Endothelial cell of umbilical vein (primary cell): ENCODE data around the gene FYB1. TPM values are rescaled to one million over a fixed set of nuclear protein-coding genes. Genes with fewer than 3 reads are reported as not detected.
A peak's percentile ranks its signal among the peaks of the same experiment; 100 is the strongest.

Experiments used
- BruUV-seq: library from RNA; stranded (reverse); fragments of 400-500 nt; replicated peaks from 2 replicates; lab custom pipeline; 2021; lab: Mats Ljungman, UMichigan
- CTCF ChIA-PET: fragments of 300-600, 350-600 bp; sonication (Branson Sonifier 250); formaldehyde crosslinking; loops from one replicate; lab custom pipeline; 2021; ENCODE audit warnings: antibody characterized with exemption, inconsistent platforms; lab: Charles Lee
- POLR2A ChIA-PET: fragments of 300-600, 350-600 bp; sonication (Branson Sonifier 250); formaldehyde crosslinking; loops from one replicate; lab custom pipeline; 2021; ENCODE audit warnings: antibody characterized with exemption, inconsistent platforms; lab: Charles Lee
- DNase-seq: peaks from one replicate; pipeline ENCODE4 v3.0.0-alpha.2; 2011; ENCODE audit warnings: low read depth, low spot score
- FAIRE-seq: peaks from 2 replicates; lab custom pipeline; 2011; peaks lifted over from hg19 to GRCh38; lab: Jason Lieb, UNC
- H2AFZ ChIP-seq: 2 replicates; pipeline ENCODE4 v1.6.0; 2012; ENCODE audit warnings: low read depth, low read length, control low read depth, inconsistent platforms
- H3K27ac ChIP-seq: 2 replicates; pipeline ENCODE4 v1.5.1; 2011; ENCODE audit warnings: low read depth, mild to moderate bottlenecking, control low read depth, low read length, moderate library complexity; ENCODE audit not compliant: insufficient read depth
- H3K27me3 ChIP-seq, 2 experiments: 2 replicates each; pipeline versions ENCODE4 v1.6.0 to v1.6.1; 2011; ENCODE audit warnings: low read length in 2 of 2, mixed read lengths in 1 of 2; ENCODE audit not compliant: control insufficient read depth in 2 of 2, insufficient read depth in 2 of 2
- H3K36me3 ChIP-seq, 2 experiments: 2 replicates in 1 of 2; 3 replicates in 1 of 2; pipeline ENCODE4 v1.5.1; 2011; ENCODE audit warnings: low read length in 2 of 2, mild to moderate bottlenecking in 1 of 2, moderate library complexity in 1 of 2; ENCODE audit not compliant: control insufficient read depth in 2 of 2, insufficient read depth in 2 of 2; ENCODE audit errors: extremely low read depth in 1 of 2
- H3K4me1 ChIP-seq: 3 replicates; pipeline ENCODE4 v1.5.1; 2011; ENCODE audit warnings: mild to moderate bottlenecking, low read length; ENCODE audit not compliant: control insufficient read depth, insufficient read depth; ENCODE audit errors: extremely low read depth
- H3K4me2 ChIP-seq: 2 replicates; pipeline ENCODE4 v1.6.1; 2011; ENCODE audit warnings: low read length, control low read depth, mixed read lengths; ENCODE audit not compliant: insufficient read depth
- H3K4me3 ChIP-seq, 3 experiments: fragments of 200-600 bp in 1 of 3; sonication (generic), shearing (Covaris generic) in 1 of 3; replicated peaks in 1 of 3; 2 replicates each; pipeline ENCODE4 v1.5.1; 2011 to 2016; ENCODE audit warnings: control low read depth in 3 of 3, low read length in 3 of 3, mild to moderate bottlenecking in 2 of 3, inconsistent platforms in 1 of 3, low read depth in 1 of 3, moderate library complexity in 1 of 3; ENCODE audit not compliant: insufficient read depth in 1 of 3
- H3K79me2 ChIP-seq: 2 replicates; pipeline ENCODE4 v1.6.0; 2012; ENCODE audit warnings: low read length, inconsistent platforms; ENCODE audit not compliant: control insufficient read depth, insufficient read depth
- H3K9ac ChIP-seq: replicated peaks from 2 replicates; pipeline ENCODE3; 2011; ENCODE audit warnings: low read length, control low read depth; ENCODE audit not compliant: insufficient read depth; ENCODE audit errors: extremely low read depth
- H3K9me1 ChIP-seq: replicated peaks from 3 replicates; pipeline ENCODE4 v1.6.0; 2011; ENCODE audit warnings: mild to moderate bottlenecking, low read length; ENCODE audit not compliant: control insufficient read depth, insufficient read depth; ENCODE audit errors: extremely low read depth
- H3K9me3 ChIP-seq: replicated peaks from 2 replicates; pipeline ENCODE4 v1.5.1; 2012; ENCODE audit warnings: low read length, inconsistent platforms; ENCODE audit not compliant: control insufficient read depth, insufficient read depth
- H4K20me1 ChIP-seq: replicated peaks from 2 replicates; pipeline ENCODE3; 2011; ENCODE audit warnings: mild to moderate bottlenecking, low read length; ENCODE audit not compliant: control insufficient read depth, insufficient read depth; ENCODE audit errors: extremely low read depth
- CTCF ChIP-seq, 2 donors: IDR thresholded peaks; 1 replicate in 1 of 2; 2 replicates in 1 of 2; pipeline ENCODE4 v1.5.1; 2011; ENCODE audit warnings: low read length in 2 of 2, mild to moderate bottlenecking in 2 of 2, moderate library complexity in 2 of 2, control low read depth in 1 of 2, inconsistent platforms in 1 of 2, low read depth in 1 of 2; ENCODE audit not compliant: insufficient read depth in 1 of 2; ENCODE audit errors: extremely low read depth in 1 of 2
- EZH2 ChIP-seq: IDR thresholded peaks from 2 replicates; pipeline ENCODE4 v1.6.1; 2012; ENCODE audit warnings: borderline replicate concordance, low read depth, mild to moderate bottlenecking, moderate library complexity, low read length, inconsistent platforms; ENCODE audit not compliant: severe bottlenecking
- FOS ChIP-seq: IDR thresholded peaks from 2 replicates; pipeline ENCODE4 v1.6.1; 2011; ENCODE audit warnings: mild to moderate bottlenecking, low read length, moderate library complexity, borderline replicate concordance; ENCODE audit not compliant: insufficient read depth
- GATA2 ChIP-seq: IDR thresholded peaks from 2 replicates; pipeline ENCODE4 v1.7.0; 2011; ENCODE audit warnings: low read depth, mild to moderate bottlenecking, moderate library complexity, mixed read lengths, low read length; ENCODE audit not compliant: insufficient read length, insufficient read depth
- POLR2A ChIP-seq: IDR thresholded peaks from 2 replicates; pipeline ENCODE4 v1.6.1; 2012; ENCODE audit warnings: low read depth, mild to moderate bottlenecking, control low read depth, low read length
- dilution Hi-C: fragments of 300-500 bp; cut with MboI; formaldehyde crosslinking; loops from one replicate; pipeline ENCODE4 v1.15.0; 2019; ENCODE audit warnings: low sequenced_read_pairs; ENCODE audit not compliant: extremely low pct_ligation_motif_present
- intact Hi-C: fragments of 100-400 bp; cut with micrococcal nuclease; formaldehyde crosslinking; loops from one replicate; pipeline ENCODE4 v1.10.0; 2022
- polyA plus RNA-seq, 4 experiments: library from polyadenylated mRNA; depleted of rRNA in 3 of 4; stranded (reverse) in 3 of 4; unstranded in 1 of 4; fragments of >200 nt; gene quantifications; 2 replicates each; pipeline versions ENCODE4 v1.2.1 to v1.2.3, GENCODE V29; 2011 to 2012; ENCODE audit warnings: missing spikeins in 1 of 4
- total RNA-seq: library from RNA; stranded (reverse); gene quantifications from 2 replicates; pipeline ENCODE4 v1.2.3, GENCODE V29; 2021

The FYB1 gene
- total and polyA plus RNA-seq, 2 donors (not counting 3 experiments of a cell fraction or from before 2014, with no cell fraction given): 0.44 TPM; not detected in 1

GRCh38 chr5:39104221-39104620 lies 115.1 kb downstream of the FYB1 start:
- no peaks in the 10 kb centered on the region for H4K20me1 ChIP-seq
- no peak for DNase-seq
- no peak overlapping the region for H3K27ac ChIP-seq
- H3K27me3 ChIP-seq: no peaks in the 10 kb centered on the region
- dilution Hi-C loops (no loop called here), intact Hi-C loops (no loop called here)
- no TSS peak for BruUV-seq
- no peak for TF ChIP-seq POLR2A
- H3K9me1 ChIP-seq: no peaks in the 10 kb centered on the region
- FAIRE-seq: no peak
- ChIA-PET POLR2A (no interaction called here), CTCF (interaction anchor here (1.5 to 2.6 kb wide), 2 partner anchors 8 to 24 kb away, joined by 8 to 14 read pairs; no protein-coding TSS in a partner anchor)
- no peaks in the 10 kb centered on the region for H3K79me2 ChIP-seq
- H3K4me1 ChIP-seq: peaks cover 20% of the 10 kb centered on the region
- H3K9me3 ChIP-seq: no peaks in the 10 kb centered on the region
- H3K9ac ChIP-seq: no peak overlapping the region
- H3K4me2 ChIP-seq: no peak overlapping the region
- H2AFZ ChIP-seq: no peak overlapping the region
- H3K4me3 ChIP-seq: no peak overlapping the region
- H3K36me3 ChIP-seq: no peaks in the 10 kb centered on the region

GRCh38 chr5:39102684-39103155 lies 116.6 kb downstream of the FYB1 start:
- no TSS peak for BruUV-seq
- intact Hi-C loops: no loop called here
- no peak for DNase-seq
- Histone ChIP-seq H3K4me2 (peak overlapping the region; percentile 17), H3K27ac (peak overlapping the region; percentile 60), H3K9me1 (no peaks in the 10 kb centered on the region), H3K9ac (no peak overlapping the region), H3K27me3 (no peaks in the 10 kb centered on the region), H3K4me3 (no peak overlapping the region), H3K79me2 (no peaks in the 10 kb centered on the region), H3K9me3 (no peaks in the 10 kb centered on the region), H3K36me3 (no peaks in the 10 kb centered on the region), H2AFZ (peak overlapping the region; percentile 88), H4K20me1 (no peaks in the 10 kb centered on the region), H3K4me1 (peaks cover 20% of the 10 kb centered on the region)
- CTCF ChIA-PET: interaction anchor here (0.9 to 1.2 kb wide), 2 partner anchors 18 to 22 kb away, joined by 3 read pairs; no protein-coding TSS in a partner anchor
- POLR2A ChIA-PET: no interaction called here
- dilution Hi-C loops: no loop called here
- TF ChIP-seq CTCF (IDR thresholded peaks at IDR 0.05; ENCODE audit: extremely low read depth in 1 of 2, insufficient read depth in 1 of 2, low read depth in 1 of 2, low read length in 2 of 2): no peak
- peak; percentile 21 for TF ChIP-seq GATA2
- no peak for TF ChIP-seq FOS
- TF ChIP-seq EZH2: no peak
- FAIRE-seq: peak; percentile 28
